Tongue (tissue), 2 donors: ENCODE results near the gene KTN1. TPM values are rescaled to one million over a fixed set of nuclear protein-coding genes. Genes with fewer than 3 reads are reported as not detected.
A peak's percentile ranks its signal among the peaks of the same experiment; 100 is the strongest.

Experiments used
- DNase-seq: peaks from one replicate; pipeline ENCODE4 v3.0.0-alpha.2; 2015
- total RNA-seq: library from RNA; depleted of rRNA; stranded (reverse); fragments of >200 nt; gene quantifications from one replicate; pipeline ENCODE4 v1.2.3, GENCODE V29; 2014

The KTN1 gene, protein sequence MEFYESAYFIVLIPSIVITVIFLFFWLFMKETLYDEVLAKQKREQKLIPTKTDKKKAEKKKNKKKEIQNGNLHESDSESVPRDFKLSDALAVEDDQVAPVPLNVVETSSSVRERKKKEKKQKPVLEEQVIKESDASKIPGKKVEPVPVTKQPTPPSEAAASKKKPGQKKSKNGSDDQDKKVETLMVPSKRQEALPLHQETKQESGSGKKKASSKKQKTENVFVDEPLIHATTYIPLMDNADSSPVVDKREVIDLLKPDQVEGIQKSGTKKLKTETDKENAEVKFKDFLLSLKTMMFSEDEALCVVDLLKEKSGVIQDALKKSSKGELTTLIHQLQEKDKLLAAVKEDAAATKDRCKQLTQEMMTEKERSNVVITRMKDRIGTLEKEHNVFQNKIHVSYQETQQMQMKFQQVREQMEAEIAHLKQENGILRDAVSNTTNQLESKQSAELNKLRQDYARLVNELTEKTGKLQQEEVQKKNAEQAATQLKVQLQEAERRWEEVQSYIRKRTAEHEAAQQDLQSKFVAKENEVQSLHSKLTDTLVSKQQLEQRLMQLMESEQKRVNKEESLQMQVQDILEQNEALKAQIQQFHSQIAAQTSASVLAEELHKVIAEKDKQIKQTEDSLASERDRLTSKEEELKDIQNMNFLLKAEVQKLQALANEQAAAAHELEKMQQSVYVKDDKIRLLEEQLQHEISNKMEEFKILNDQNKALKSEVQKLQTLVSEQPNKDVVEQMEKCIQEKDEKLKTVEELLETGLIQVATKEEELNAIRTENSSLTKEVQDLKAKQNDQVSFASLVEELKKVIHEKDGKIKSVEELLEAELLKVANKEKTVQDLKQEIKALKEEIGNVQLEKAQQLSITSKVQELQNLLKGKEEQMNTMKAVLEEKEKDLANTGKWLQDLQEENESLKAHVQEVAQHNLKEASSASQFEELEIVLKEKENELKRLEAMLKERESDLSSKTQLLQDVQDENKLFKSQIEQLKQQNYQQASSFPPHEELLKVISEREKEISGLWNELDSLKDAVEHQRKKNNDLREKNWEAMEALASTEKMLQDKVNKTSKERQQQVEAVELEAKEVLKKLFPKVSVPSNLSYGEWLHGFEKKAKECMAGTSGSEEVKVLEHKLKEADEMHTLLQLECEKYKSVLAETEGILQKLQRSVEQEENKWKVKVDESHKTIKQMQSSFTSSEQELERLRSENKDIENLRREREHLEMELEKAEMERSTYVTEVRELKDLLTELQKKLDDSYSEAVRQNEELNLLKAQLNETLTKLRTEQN (N-terminal part only)
- total RNA-seq: 209 TPM

DNA sequence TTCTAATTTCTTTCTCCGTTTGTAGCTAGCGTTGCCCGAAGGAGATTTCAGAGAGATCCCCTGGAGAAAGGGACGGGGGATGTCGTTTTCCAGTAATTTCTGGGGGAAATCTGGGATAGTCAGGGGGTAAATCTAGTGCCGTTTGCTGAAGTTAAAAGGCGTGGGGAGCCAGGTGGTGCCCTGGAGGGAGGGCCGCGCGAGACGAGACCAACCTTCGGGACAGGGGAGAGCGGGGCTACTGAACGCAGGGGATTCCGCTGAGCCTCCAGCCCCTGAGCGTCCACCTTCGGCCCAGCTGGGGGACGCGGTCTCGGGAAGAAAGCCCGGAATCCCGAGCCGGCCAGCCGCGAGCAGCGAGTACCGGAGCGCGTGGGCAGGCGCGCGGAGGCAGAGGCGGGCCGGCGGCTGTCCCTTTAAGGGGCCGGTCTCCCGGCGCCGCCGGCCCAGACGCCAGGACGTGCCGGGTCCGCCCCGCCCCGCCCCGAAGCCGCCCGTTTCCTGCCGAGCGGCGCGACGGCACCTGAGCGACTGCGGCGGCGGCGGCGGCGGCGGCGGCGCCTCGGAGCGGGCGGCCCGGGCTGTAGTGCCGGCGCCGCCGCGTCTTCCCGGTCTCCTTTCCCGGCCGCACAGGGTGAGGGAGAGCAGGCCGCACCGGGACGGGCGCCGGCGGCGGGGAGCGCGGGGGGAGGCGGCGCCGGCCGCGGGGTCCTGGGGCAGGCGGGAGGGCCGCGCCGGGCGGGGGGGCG lies at the start of gene KTN1:
TSS of gene KTN1 (plus strand) at position 484 of the 746 bp plus-strand sequence. CDS start 31,842 bp downstream, outside the sequence.
- peak; percentile 92 for DNase-seq

DNA sequence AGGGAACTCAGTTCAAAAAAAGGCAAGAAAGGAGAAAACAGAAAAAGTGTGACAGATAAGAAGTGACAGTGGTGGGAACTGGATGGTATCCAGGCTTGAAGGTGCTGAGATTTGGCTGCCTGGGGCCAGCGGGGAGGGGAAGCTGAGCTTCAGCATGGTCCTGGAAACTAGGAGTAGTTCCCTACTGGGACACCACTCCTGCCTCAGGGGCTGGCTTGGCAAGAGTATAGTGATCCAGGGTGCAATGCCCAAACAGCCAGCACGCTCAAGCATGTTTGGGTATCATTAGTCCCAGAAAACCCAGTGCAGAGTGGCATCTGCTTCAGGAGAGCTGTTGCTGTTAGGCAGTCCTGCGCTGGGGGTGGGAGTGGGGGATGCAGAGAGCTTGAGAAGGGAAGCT lies 49.5 kb upstream of the KTN1 start:
- DNase-seq: no peak

DNA sequence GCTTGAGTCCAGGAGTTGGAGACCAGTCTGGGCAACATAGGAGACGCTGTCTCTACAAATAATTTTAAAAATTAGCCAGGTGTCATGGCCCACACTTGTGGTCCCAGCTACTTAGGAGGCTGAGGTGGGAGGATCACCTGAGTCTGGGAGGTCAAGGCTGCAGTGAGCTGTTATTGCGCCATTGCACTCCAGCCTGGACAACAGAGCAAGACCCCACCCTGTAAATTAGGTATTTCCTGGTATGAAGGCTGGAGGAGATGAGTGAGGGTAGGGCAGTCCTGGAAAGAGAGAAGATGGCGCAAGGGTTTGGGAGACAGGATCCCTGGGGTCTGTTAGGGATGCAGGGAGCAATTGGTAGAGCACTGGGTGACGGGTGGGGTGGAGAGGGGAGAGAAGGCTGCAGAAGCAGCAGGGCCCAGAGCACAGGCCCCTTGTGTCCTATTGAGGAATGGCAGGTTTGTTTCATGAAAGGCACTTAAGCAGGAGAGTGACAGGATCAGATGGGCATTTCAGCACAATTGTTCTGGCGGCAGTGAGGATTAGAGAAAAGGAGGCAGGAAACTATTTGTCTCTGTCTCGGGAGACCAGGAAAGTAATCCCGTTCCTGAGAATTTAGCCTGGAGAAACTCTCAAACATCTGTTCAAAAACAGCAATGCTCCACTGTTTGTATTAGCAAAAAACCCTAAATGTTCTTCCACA lies 47.2 kb upstream of the KTN1 start:
- DNase-seq: peak; percentile 94

DNA sequence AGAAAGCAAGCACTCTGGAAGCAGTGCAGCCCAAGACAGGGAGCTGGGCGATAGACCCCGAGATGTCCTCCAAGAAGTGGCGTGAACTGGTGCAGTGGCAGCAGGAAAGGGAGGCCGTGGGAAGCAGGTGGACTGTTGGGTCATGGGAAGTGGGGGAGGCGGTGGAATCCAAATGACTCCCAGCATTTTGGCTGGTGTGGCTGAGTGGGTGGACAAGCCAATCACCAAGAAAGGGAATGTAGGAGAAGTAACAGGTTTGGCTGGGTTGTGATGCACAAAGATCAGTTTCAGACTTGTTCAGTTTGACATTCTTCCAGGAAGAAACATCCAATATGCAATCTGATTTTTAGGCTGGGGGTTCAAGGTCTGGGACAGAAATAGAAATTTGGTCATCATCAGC lies 46.0 kb upstream of the KTN1 start:
- DNase-seq: peak; percentile 58

DNA sequence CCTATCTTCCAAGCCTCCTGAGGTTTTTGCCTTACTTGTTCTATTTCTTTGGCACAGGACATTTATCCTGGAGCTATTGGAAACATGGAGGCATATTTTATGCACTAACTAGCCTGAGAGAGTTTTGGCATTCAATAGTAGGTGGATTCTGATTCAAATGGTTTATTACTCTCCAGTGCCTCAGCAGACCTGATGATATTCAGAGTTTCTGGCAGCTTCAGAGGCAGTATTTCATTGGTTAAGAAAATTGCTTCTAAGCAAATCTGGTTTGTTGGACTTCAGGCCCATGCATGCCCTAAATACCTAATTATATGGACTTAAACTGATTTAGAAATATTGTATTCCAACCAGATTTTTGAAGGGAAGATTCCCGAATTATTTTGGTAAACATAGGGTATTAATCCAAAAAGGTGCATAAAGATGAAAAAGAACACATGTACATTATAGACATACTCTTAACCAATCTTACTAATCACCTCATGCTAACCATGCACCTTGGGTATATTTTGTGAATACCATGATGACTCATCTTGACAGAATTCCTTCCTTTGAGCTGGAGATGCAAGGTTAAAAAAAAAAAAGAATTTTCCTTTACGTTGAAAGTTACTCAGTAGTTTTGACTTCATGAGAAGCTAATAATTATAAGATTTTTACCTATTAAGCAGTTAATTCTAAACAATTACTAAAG lies 44.3 kb upstream of the KTN1 start:
- no peak for DNase-seq

DNA sequence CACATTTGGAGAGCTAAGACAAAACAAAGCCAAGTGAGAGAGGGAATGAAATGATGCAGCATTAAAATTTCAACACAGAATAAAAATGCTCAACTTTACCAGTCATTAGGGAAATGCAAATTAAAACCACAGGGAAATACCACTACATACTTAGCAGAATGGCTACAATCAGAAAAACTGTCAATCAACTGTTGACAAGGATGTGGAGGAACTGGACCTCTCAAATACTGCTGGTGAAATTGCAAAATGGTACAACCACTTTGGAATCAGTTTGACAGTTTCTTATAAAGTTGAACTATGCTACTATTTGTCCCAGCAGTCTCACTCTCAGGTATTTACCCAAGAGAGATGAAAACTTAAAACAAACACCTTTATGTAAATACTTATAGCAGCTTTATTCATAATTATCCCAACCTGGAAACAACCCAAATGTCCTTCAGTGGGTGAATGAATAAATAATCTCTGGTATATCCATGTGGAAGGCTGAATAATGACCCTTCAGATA lies 43.8 kb upstream of the KTN1 start:
- DNase-seq: no peak

DNA sequence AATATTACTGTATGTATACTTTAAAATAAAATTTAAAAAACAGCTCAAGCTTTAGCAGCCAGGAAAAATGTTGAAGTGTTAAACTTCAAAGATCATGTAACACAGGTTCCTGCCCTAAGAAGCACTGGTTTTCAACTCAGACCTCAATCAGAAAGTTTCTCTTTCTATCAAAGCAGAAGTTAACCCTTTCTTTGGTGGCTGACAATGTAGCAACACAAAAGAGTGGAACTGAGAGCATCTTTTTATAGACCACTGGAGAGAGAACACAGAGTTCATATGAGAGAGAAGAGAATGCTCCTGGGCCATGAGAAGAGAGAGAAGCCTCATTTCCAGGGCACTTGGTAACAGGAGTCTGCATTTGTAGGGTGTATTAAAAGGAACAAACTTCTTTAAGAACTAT lies 42.2 kb upstream of the KTN1 start:
- DNase-seq: no peak

DNA sequence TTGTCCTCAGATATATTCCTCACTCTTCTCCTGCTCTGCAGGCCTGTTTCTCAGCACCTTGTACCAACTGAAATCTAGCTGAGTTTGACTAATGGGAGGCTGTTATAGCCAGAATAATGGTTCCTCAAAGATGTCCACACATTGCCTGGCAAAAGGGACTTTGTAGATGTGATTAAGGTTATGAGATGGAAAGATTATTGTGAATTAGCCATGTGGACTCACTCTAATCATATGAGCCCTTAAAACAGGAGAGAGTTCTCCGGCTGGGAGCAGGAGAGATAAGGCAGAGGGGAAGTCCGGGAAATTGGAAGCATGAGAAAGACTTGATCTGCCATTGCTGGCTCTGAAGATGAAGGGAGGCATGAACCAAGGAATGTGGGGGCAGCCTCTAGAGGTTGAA lies 40.0 kb upstream of the KTN1 start:
- no peak for DNase-seq

DNA sequence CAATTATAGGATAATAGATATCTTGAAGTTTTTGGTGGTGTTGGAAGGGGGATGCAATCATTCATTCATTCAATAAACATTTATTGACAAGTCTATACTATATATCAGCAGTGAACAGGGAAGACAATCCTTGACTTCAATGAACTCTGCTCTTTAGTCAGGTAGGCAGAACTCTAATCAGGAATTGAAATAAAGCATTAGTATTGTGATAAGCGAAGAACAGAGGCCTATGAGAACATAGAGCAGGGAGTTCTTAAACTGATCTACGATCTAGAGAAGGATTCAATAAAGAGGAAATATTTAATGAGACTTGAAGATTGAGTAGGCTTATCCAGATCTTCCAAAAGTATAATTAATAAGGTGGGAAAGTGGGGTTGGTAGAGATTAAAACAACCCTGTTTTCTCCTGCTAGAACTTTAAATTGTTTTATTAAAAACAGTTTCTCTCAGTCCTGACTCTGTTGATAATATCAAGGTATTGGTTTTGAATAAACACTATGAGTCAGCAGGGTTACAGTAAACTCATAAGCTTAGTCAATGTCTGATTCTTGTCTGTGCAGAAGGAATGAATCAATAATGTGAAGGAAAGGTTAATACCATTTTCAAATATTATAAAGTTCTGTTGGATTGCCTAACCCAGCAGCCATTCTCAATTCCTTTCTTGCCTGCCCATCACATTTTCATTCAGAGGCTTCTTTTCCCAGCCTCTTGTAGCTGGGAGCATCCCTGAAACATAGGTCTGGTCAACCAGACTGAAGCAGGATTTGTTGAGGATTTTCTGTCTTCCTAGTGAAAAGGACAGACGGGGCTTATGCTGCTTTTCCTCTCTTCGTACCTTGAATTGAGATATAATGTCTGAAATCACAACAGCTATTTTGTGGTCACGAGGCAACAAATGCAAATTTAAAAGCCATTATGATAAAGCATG lies 38.9 kb upstream of the KTN1 start:
- DNase-seq: no peak

DNA sequence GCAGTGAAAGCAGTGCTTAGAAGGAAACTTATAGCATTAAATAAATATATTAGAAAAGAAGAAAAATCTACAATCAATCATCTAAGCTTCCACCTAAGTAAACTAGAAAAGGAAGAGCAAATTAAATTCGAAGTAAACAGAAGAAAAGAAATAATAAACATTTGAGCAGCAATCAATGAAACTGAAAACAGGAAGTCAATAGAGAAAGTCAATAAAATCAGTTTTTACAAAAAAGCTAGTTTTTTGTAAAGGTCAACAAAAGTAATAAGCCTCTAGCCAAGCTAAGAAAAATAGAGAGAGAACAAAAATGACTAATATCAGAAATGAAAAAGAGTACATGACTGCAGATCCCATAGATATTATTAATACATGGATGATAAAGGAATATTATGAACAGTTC lies 34.2 kb upstream of the KTN1 start:
- no peak for DNase-seq

DNA sequence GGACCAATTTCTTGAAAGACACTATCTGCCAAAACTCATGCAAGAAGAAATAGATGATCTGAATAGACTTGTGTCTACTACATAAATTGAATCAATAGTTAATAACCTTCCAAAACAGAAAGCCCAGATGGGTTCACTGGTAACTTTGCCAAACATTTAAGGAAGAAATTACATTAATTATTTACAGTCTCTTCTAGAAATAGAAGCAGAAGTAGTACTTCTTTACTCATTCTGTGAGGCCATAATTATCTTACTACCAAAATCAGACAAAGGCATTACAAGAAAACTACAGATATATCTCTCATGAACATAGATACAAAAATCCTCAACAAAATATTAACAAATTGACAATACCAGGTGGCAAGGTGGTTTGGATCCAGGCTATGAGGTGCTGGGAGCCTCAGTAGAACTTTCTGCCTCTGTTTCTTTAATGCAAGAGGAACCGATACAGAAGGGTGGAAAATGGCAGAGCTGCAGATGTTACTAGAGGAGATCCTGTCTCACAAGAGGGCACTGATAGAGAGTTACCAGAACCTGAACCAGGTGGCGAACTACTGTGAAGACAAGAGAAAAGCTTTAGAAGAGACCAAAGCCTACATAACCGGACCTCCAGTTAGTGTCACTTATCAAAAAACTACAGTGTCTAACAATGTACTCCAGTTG lies 33.7 kb upstream of the KTN1 start:
- DNase-seq: no peak

DNA sequence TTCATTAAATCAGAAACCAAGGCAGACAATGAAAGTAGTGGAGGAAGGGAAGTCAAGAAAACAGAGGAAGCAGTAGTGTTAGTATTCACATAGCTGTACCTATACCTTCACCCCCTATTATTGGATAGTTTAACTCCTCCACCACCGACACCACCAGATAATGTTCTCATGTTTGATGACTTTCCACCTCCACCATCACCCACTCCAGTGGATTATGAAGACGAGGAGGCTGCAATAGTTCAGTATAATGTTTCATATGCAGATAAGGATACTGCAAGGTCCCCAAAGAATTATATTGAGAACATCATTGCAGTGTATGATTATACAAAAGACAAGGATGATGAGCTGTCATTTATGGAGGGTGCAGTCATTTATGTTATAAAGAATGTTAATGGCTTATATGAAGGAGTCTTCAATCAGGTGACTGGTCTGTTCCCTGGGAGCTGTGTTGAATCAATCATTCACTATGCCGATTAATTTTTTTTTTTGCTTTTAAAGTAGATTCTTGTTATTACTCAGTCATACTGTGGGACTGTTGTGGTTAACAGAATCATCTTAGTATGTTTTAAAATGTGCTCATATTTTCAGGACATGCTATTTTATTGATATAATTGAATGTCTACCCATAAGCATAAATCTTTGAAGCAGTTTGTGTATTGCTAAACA lies 32.2 kb upstream of the KTN1 start:
- no peak for DNase-seq

DNA sequence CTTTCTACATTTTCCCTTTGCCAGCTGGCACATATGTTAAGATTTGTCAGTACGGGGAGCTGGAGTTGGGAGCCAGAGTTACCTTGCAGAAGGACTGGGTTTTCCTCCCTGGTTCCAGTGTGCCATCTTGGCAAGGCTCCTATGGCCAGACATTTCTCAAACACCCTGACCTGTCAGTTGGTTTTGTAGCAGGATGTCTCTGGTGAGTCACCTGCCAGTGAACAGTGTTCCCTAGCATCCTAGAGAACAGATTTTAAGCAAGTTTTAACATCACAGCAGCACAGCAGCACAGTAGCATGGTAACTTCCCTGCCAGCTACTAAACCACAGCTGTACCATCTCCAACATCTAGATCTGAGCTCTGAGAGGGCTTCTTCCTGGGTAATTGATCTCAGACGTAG lies 26.2 kb upstream of the KTN1 start:
- no peak for DNase-seq

DNA sequence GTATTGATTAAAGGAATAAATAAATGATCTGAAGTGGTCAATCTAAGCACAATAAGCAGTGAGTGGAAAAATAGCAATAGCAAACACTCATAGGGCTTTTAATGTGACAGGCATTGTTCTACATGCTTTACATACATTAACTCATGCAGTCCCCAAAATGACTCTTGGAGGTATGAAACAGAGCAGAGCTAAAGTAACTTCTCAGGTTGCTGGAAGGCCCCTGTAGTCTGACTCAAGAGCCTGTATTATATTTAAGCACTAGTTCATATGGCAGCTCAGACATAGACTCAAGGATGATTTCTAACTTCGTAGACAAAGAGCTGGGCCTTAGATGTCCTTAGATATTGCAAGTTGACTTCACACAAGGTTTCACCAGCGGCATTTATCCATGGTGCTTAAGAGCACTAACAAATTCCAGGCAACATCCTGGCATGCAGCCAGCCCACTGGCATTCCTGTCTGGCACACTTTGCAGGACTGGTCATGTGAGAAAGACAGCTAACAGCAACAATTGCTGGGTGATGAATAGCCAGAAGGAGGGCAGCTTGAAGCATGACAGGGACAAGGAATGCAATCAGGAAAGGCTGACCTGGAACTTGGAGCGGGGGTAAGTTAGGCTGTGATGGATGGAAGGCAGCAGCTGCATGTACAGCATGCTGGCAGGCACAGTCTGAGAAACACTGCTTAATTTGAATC lies 22.9 kb upstream of the KTN1 start:
- DNase-seq: peak; percentile 97

DNA sequence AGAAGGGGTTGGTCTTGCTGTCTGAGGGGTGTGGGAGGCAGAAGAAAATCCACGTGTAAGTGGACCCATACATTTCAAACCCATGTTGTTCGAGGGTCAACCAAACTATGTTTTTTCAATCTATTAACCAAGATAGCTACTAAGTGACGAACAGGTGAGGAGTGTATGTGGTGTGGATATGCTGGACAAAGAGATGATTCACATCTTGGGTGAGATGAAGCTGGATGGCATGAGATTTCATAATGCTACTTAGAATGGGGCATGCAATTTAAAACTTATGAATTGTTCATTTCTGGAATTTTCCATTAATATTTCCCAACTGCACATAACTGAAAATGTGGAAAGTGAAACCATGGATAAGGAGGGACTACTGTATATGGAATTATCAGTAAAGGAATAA lies 17.9 kb upstream of the KTN1 start:
- no peak for DNase-seq

DNA sequence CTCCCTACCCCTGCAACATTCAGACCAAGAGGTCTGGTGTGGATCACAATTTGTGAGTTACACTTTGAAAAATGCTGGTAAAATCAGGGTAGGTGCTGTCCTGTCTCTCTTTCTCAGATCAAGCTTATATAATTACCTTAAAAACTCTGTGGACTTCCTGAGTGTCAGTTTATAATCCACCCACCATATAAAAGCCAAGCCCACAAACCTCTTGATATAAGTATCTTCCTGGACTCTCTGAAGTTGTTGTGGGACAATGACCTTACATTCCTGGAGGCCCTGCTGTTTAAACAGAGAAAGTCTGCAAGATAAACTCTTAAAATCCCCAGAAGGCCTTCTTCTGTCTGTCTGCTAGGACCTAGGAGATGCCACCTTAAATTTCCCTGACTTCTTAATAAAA lies 11.4 kb upstream of the KTN1 start:
- DNase-seq: no peak

DNA sequence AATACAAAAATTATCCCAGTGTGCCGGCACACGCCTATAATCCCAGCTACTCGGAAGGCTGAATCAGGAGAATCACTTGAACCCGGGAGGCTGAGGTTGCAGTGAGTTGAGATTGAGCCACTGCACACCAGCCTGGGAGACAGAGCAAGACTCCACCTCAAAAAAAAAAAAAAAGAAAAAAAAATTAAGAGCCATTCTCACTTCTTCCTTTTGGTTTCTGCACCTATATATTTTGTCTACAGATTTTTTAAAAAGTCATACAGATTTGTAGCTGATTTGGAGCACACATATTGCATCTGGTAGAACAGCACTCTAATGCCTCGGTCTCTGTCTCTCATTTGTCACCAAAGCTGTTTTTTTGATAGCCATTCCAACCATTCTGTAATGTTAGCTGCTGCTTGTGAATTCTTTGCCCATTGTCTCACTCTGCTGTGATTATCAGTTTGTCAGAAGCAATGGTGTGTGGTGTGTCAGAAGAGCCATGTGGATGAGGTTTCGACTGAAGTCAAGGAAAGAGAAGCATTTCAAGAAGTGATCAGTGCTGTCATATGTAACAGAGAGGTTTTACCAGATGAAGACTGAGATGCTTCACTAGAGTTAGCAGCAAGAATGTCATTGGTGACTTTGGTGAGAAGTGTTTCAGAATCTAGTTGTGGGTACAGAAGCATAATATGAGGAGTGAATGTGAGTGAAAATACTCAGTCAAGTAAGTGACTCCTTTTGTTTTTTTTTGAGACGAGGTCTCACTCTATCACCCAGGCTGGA lies 8.7 kb upstream of the KTN1 start:
- no peak for DNase-seq
